Measurements from ENCODE around the gene FLNA.
A peak's percentile ranks its signal among the peaks of the same experiment; 100 is the strongest.
"Not testable (repeated sequence)": the region's sequence is repeated elsewhere in the genome, so short reads cannot be mapped to it uniquely, and the experiment has no call there.

Gene FLNA

GRCh38 chrX:154328646-154329045 is 45.8 kb downstream of the FLNA start:
- DNase-seq = no peak

GRCh38 chrX:154327038-154327820 is 47.2 kb downstream of the FLNA start:
- peak; percentile 48 for DNase-seq

- DNase-seq = no peak
Observed at GRCh38 chrX:154325541-154325940, 48.9 kb downstream of the FLNA start.

- no peak for DNase-seq
Observed at GRCh38 chrX:154323537-154323936, 50.9 kb downstream of the FLNA start.

- no peak for DNase-seq
Observed at GRCh38 chrX:154322890-154323289, 51.5 kb downstream of the FLNA start.

GRCh38 chrX:154321594-154321993 is 52.8 kb downstream of the FLNA start:
- no peak for DNase-seq

- DNase-seq = no peak
Observed at GRCh38 chrX:154321152-154321551, 53.3 kb downstream of the FLNA start.

- DNase-seq = no peak
Observed at GRCh38 chrX:154320406-154320805, 54.0 kb downstream of the FLNA start.

GRCh38 chrX:154317391-154317995 is 56.9 kb downstream of the FLNA start:
- no peak for DNase-seq

- DNase-seq = no peak
Observed at GRCh38 chrX:154315416-154315815, 59.0 kb downstream of the FLNA start.

- DNase-seq = peak; percentile 29
Observed at GRCh38 chrX:154313147-154313546, 61.3 kb downstream of the FLNA start.

GRCh38 chrX:154312116-154312515 is 62.3 kb downstream of the FLNA start:
- no peak for DNase-seq

GRCh38 chrX:154310616-154311536 is 63.6 kb downstream of the FLNA start:
- DNase-seq = no peak

- DNase-seq = no peak
Observed at GRCh38 chrX:154309041-154309775, 65.2 kb downstream of the FLNA start.

GRCh38 chrX:154308108-154308946 is 66.1 kb downstream of the FLNA start:
- DNase-seq = peak; percentile 75

- DNase-seq = no peak
Observed at GRCh38 chrX:154307202-154307601, 67.2 kb downstream of the FLNA start.

GRCh38 chrX:154305541-154306205 is 68.8 kb downstream of the FLNA start:
- no peak for DNase-seq

GRCh38 chrX:154304846-154305245 is 69.6 kb downstream of the FLNA start:
- DNase-seq = no peak

- no peak for DNase-seq
Observed at GRCh38 chrX:154303476-154303875, 71.0 kb downstream of the FLNA start.

GRCh38 chrX:154302998-154303397 is 71.4 kb downstream of the FLNA start:
- not testable (repeated sequence) for DNase-seq

- no peak for DNase-seq
Observed at GRCh38 chrX:154300816-154301215, 73.6 kb downstream of the FLNA start.
